Stimulated activated CD4-positive, alpha-beta T cell treated with anti-CD3 and anti-CD28 coated beads, Interleukin-12 subunit alpha, Interleukin-12 subunit beta, amount 100 ng/mL, for 48 hours (primary cell): ENCODE measurements around the gene KCNQ5.
"Not testable (repeated sequence)": the region's sequence is repeated elsewhere in the genome, so short reads cannot be mapped to it uniquely, and the experiment has no call there.

Source experiments
- DNase-seq, 3 donors: peaks; one replicate each; pipeline ENCODE4 v3.0.0-alpha.2; 2020; ENCODE audit warnings: low read depth in 2 of 3, low spot score in 1 of 3

The KCNQ5 gene

GRCh38 chr6:72947534-72947933 lies 325.7 kb downstream of the KCNQ5 start:
- DNase-seq: no peak

- DNase-seq: no peak
Measured at GRCh38 chr6:72948153-72948552, 326.3 kb downstream of the KCNQ5 start.

DNA sequence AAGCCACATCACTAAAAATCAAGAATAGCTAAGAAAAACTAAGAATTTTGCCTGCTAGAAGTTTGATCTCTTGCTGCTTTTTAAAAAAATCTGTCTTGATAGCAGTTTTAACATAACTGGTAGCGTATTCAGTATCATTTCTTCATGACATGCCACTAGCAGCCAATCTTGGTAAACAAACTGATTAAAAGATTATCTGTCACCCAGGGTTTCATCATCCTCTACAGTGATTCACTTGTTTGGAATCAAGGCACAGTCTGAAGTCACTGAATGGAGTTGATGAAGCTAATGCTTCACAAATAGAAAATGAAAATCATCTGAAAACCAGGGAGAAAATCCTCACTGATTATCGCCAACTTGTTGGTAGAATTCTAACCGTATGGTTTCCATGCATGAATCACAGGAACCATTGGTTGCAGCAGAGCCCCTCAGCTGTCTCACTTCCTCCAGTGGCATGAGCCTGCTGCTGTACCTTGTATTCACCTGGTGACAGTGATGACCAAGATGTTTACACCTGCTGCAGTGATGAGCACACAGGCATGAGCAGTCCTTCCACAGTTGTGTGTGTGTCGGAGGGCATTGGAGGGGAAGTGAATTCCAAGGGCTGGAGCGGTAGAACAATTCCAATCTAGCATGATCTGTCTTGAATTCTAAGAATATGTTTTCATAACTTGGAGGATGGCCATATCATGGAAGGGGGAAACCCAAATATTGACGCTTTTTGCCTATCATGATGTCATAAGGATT lies 328.4 kb downstream of the KCNQ5 start:
- DNase-seq: no peak

DNA sequence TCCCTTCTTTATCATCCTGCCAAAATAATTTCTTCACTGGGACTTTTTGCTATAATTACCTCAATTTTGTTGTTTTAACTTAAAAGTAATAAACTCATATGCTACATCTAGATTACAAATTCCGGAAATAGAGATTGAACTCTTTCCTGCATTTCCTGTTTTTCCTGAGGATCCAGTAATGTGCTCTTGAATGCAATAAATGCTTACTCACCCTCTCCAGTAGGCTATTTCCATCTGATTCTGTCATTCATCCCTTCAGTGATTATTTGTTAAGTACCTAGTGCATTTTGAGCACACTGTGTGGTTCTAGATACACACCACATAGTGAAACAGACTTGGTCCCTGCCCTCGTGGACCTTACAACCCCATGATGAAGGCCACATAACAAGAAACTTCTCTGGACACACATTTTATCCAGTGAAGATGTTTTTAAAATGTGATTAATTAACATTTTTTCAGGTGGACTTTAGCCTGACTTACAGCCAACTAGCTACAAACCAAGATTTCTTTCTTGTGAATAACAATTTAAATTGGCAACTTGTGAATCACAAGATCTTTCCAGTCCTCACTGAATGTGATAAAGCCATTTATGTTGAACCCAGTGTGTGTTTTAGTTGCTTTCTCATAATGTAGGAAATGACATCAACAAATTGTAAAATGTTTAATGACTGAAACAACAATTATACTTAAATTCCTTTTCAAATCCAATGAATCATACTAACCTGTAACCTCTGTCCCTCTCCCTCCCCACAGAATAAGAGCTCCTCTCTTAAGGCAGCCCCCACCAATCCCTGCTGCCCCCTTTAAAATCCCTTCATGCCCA lies 331.2 kb downstream of the KCNQ5 start:
- DNase-seq: no peak

GRCh38 chr6:72953971-72954381 lies 332.1 kb downstream of the KCNQ5 start:
- DNase-seq: no peak

GRCh38 chr6:72954716-72955115 lies 332.9 kb downstream of the KCNQ5 start:
- no peak for DNase-seq

- DNase-seq: no peak
Measured at GRCh38 chr6:72955666-72956065, 333.8 kb downstream of the KCNQ5 start.

DNA sequence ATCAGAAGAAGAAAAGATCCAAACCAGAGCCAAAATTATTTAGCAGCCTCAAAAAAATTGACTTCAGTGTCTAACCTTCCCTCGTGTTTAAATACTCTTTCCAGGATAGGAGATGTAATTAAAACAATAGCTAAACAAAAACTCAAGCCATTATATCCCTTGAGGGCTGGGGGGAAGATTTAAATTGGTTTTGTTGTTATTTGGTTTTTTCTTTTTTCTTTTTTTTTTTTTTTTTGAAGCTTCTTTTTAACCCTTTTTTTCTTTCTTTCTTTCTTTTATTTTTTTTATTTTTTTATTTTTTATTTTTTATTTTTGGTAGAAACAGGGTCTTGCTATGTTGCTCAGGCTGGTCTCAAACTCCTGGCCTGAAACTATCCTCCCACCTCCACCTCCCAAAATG lies 334.4 kb downstream of the KCNQ5 start:
- DNase-seq: no peak

- no peak for DNase-seq
Measured at GRCh38 chr6:72959821-72960220, 338.0 kb downstream of the KCNQ5 start.

DNA sequence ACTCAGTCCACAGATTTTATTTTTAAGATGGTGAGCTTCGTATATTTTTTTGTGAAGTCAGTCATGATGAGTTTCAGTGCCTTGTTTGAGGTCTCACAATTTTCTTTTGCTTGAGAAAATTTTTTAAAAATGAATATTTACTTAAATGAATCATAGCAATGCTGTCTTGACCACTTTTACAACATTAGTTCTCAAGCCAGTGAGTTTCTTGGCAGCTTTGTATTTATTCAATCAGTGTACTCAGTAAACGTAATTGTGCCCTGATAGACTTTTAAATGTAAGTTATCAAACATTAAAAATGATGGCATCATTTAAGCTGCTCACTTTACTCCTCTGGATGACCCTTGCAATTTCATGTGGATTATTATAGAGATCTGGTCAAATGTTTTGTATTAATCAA lies 342.1 kb downstream of the KCNQ5 start:
- DNase-seq: no peak

- DNase-seq: no peak
Measured at GRCh38 chr6:72966628-72967280, 344.9 kb downstream of the KCNQ5 start.

DNA sequence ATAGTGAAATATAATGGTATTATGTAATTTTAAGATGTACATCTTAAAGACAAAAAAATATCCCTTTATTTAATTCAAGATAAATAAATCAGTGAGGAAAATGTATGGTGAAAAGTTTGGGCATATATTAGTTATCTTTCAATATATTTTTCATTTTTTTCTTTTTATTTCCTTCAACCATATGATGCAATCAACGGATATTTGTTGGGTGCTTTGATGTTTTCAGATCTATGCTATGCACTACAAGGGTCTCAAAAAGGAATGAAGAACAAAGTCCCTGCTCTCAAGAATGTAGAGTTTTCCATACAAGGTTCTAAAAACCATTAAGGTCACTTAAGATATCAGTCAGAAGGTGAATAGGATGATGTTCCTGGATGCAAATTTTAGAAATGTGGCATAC lies 345.5 kb downstream of the KCNQ5 start:
- no peak for DNase-seq

GRCh38 chr6:72968704-72969103 lies 346.8 kb downstream of the KCNQ5 start:
- no peak for DNase-seq

DNA sequence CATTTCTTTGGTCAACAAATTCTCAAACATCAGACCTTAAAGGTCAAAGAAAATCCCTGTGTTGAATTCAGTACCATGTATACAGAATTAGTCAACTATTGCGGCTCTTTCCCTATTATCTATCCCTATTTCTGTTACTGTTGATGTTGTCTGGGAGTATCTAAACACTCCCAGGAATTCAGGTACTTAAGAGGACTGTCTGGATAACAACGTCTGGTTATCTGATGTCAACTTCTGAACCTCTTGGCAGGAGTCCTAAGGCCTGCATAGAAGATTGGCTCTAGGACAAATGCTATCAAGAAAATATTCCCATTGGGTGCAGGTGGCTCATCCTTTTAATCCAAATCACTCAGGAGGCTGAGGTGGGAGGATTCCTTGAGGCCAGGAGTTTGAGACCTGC lies 347.8 kb downstream of the KCNQ5 start:
- no peak for DNase-seq

DNA sequence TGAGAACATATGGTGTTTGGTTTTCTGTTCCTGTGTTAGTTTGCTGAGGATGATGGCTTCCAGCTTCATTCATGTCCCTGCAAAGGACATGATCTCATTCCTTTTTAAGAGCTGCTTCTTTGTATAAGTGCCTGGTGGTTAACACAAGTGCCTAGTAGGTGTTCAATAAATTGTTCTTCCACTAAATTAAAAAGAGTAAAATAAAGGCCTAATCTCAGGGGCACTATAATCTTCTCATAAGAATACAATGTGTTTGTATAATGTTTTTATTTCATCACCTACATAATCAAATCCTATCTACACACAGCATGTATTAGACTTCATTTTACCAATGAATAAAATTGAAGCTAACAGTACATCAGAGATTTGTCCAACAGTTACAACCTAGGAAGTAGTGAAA lies 350.7 kb downstream of the KCNQ5 start:
- DNase-seq: no peak

DNA sequence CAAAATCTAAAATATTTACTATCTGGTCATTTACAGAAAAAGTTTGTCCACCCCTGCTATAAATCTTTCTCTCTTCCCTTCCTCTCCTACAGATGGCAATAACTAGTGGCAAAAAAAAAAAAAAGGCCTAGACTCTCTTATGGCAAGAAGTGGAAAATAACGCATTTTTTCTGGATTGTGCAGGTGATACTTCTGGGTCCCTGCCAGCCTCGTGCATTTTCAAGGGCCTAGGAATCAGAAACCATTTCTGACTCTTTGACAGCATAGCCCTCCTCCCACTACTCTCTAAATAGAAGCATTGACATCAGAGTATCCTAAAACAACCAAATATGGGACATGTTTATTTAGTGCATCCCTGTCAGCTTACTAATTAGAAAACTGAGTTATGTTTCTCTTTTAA lies 352.4 kb downstream of the KCNQ5 start:
- no peak for DNase-seq

DNA sequence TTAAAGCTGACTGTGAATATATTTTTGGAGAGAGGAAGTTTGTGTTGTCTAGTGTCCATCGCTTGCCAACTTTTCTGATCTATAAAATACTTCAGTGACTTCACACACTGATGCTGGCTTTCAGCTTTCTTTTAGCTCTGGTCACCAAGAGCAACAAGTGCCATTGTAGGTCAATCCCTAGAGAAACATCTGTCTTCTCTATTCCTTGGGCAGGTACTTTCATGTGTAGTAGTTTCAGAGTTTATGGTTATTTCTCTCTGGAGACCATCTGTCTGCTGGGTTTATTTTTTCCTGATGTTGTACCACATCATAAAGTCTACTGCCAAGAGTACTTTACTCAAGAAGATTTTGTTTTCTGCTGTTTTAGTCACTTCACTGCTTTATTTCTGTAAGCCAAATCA lies 353.5 kb downstream of the KCNQ5 start:
- no peak for DNase-seq

DNA sequence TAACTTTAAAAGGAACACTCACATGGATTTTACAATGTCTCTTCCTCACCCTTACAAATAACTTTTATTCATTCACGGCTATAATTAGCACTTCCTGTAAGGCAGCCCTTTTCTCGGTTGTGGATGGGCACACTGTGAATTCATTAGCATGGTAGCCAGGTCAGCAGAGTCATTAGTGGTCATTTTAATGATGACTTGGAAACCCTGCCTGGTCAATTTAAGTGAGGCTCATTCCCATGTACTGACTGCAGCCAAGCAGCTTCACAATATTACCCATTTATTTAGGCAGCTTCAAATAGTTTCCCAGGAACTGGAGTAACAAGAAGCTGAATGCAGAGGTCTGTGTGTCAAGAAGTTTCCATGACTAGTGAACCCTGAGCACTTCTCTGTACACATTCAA lies 354.6 kb downstream of the KCNQ5 start:
- DNase-seq: no peak

- DNase-seq: no peak
Measured at GRCh38 chr6:72977114-72977513, 355.2 kb downstream of the KCNQ5 start.

DNA sequence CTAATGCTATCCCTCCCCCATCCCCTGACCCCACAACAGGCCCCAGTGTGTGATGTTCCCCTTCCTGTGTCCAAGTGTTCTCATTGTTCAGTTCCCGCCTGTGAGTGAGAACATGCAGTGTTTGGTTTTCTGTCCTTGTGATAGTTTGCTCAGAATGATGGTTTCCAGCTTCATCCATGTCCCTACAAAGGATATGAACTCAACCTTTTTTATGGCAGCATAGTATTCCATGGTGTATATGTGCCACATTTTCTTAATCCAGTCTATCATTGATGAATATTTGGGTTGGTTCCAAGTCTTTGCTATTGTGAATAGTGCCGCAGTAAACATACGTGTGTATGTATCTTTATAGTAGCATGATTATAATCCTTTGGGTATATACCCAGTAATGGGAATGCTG lies 356.9 kb downstream of the KCNQ5 start:
- not testable (repeated sequence) for DNase-seq

GRCh38 chr6:72984189-72984831 lies 362.4 kb downstream of the KCNQ5 start:
- DNase-seq: not testable (repeated sequence)
